NCI-H1092 (cell line): ENCODE measurements around the gene CCDC117.
"Not testable (repeated sequence)": the region's sequence is repeated elsewhere in the genome, so short reads cannot be mapped to it uniquely, and the experiment has no call there.

Experiments
- DNase-seq: peaks from one replicate; lab custom pipeline; 2025; lab: John Stamatoyannopoulos, UW

CCDC117 gene, protein sequence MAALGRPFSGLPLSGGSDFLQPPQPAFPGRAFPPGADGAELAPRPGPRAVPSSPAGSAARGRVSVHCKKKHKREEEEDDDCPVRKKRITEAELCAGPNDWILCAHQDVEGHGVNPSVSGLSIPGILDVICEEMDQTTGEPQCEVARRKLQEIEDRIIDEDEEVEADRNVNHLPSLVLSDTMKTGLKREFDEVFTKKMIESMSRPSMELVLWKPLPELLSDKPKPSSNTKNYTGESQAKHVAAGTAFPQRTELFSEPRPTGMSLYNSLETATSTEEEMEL

DNA sequence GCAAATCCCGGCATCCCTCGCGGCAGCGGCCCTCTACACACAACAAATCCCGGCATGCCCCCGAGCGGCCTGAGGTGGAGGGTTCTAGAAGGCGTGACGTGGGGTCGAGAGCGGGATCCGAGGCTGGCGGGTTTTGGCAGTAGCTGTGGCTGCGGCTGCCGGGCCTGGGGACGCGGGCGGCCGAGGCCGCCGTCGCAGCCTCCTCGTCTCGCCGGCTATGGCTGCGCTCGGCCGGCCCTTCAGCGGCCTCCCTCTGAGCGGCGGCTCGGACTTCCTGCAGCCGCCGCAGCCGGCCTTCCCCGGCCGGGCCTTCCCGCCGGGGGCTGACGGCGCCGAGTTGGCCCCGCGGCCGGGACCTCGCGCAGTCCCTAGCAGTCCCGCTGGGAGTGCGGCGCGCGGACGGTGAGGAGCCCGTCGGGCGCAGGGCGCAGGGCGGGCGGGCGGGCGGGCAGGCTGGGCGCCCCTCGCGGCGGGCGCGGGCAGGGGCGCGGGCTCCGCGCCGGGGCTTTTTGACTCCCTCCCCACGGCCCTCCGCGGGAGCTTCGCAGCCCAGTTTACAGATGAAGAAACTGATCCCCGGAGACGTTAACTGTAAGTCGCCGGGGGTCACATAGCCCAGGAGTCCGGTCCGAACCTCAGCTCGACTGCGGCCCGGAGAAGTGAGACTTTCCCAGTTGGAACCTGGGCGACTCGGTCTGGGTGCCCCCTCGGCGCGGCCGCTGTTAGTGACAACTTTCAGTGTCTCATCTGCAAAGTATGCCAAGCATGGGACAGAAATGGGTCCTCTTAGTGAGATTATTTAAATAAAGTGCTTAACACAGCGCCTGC lies at the start of gene CCDC117:
Gene CCDC117 (plus strand): TSS at position 63 of the 828 bp plus-strand sequence. CDS start 155 bp downstream, at position 218.
- DNase-seq, result peak; percentile 94

DNA sequence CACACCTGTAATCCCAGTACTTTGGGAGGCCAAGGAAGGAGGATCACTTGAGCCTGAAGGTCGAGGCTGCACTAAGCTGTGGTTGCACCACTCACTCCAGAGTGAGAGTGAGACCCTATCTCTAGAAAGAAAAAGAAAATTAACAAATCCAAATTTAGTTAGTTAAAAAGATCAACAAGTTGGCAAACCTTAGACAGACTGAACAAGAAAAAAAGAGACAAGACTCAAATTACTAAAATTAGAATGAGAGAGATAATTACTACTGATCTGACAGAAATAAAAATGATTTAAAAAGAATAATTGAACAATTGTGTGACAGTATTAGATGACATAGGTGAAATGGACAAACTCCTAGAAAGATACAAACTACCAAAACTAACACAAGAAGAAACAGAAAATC lies 44.5 kb upstream of the CCDC117 start:
- no peak for DNase-seq

DNA sequence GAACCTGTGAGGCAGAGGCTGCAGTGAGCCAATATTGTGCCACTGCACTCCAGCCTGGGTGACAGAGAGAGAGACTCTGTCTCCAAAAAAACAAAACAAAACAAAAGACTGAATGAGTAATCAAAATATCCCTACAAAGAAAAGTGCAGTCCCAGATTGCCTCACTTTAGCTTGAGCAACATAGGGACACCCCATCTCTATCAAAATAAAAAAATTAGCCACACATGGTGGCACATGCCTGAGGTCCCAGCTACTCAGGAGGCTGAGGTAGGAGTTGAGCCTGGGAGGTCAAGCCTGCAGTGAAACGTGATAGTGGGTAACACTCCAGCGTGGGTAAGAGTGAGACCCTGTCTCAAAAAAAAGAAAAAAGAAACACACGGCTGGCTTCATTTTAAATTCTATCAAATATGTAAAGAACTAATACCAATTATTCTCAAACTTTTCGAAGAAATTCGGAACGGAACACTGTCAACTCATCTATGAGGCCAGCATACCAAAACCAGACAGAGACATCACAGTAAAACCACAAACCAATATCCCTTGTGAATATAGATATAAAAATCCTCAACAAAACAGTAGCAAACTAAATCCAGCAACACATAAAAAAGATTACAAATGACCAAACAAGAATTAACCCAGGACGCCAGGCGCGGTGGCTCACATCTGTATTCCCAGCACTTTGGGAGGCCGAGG lies 43.7 kb upstream of the CCDC117 start:
- no peak for DNase-seq

DNA sequence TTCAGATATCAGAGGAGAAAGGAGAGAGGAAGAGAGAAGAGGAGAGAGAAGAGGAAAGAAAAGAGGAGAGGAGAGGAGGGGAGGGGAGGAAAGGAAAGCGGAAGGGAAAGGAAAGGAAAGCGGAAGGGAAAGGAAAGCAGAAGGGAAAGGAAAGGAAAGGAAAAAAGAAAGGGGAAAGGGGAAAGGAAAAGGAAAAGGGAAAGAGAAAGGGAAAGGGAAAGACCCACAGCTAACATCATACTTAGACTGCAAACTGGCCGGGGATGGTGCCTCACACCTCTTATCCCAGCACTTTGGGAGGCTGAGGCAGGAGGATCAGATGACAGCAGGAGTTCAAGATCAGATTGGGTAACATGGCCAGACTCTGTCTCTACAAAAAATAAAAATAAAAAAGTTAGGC lies 42.3 kb upstream of the CCDC117 start:
- DNase-seq, result no peak

DNA sequence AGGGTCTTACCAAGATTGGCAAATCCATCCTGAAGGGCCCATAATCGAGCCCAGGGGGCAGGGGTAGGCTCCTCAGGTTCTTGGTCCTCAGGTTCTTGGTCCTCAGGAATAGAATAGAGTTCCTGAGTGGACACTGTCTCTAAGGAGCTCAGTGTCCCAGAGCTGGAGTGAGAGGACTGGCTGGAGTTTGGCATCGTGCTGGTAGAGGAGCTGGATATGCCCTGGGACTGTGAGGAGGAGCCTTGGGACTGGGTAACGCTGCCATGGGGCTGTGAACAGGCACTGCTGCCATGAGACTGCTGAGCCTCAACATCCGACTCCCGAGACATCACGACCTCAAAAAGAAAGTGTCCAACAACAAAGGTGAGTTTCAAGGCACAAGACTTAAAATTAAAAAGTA lies 38.1 kb upstream of the CCDC117 start:
- no peak for DNase-seq

DNA sequence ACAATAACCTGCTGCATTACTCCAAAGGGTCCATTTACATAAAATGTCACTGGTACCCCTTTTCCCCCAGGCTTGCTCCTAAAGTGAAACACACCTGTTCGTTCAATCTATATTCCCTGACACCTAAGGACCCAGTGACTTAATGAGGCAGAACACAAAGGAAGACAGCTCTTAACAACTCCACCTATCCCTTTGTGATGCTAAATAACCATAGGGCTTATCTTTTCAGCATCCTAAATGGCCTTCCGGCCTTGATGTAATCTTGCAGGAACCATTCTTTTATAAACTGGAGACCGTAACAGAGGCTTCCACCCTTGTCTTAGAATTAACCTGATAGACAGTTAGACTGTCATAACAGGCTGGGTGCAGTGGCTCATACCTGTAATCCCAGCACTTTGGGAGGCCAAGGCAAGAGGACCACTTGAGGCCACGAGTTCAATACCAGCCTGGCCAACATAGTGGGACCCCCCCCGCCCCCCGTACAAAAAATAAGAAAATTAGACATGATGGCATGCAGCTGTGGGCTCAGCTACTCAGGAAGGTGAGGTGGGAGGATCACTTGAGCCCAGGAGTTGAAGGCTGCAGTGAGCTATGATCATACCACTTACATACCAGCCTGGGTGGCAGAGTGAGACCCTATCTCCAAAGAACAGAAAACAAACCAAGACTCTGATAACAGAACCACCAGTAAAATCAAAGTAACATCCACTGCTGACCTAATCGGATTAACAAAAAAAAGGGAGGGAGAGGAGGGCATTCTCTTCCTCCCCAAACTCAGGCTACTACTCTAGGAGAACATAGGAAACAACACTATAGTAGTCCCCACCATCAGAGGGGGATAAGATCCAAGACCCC lies 36.0 kb upstream of the CCDC117 start:
- no peak for DNase-seq

DNA sequence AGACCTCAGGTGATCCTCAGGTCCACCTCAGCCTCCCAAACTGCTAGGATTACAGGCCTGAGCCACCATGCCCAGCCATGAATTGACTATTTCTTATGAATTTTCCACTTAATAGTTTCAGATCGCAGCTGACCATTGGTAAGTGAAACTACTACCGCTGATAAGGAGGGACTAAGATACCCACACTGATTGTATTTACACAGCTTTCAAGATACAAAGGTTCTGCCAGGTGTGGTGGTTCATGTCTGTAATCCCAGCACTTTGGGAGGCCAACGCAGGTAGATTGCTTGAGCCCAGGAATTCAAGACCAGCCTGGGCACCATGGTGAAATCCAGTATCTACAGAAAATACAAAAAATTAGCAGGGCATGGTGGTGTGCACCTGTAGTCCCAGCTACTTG lies 34.8 kb upstream of the CCDC117 start:
- no peak for DNase-seq

DNA sequence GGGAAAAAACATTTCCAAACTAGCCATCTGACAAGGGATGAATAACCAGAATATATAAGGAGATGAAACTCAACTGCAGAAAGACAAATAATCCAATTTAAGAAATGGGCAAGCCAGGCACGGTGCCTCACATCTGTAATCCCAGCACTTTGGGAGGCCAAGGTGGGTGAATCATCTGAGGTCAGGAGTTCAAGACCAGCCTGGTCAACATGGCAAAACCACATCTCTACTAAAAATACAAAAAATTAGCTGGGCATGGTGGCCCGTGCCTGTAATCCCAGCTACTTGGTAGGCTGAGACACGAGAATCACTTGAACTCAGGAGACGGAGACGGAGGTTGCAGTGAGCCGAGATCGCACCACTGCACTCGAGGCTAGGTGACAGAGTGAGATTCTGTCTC lies 33.6 kb upstream of the CCDC117 start:
- not testable (repeated sequence) for DNase-seq

DNA sequence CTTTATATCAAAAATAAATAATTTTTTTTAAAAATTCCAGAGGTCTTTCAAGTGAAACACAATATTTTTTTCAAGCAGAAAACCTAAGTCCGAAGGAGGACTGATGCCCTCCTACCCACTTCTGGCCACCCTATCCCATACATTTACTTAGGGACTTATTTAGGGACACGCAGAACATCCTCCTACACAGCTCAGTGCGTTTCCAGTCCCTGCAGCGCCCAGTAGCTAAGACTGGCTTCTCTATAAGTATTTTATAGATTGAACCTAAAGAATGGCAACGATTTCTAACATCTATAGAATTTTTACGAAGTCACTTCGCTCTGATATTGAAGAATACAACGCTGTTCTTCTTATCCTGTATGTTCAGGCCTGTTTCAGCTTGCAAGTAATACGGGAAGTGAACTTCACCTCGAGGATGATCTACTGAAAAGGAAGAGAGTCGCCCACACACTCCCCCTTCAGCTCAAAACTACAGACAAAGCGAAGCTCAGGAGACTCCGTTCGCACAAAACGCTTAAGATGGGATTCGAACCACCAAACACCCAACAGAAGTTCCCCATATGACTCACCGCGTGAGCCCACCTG lies 31.2 kb upstream of the CCDC117 start:
- DNase-seq, result no peak

DNA sequence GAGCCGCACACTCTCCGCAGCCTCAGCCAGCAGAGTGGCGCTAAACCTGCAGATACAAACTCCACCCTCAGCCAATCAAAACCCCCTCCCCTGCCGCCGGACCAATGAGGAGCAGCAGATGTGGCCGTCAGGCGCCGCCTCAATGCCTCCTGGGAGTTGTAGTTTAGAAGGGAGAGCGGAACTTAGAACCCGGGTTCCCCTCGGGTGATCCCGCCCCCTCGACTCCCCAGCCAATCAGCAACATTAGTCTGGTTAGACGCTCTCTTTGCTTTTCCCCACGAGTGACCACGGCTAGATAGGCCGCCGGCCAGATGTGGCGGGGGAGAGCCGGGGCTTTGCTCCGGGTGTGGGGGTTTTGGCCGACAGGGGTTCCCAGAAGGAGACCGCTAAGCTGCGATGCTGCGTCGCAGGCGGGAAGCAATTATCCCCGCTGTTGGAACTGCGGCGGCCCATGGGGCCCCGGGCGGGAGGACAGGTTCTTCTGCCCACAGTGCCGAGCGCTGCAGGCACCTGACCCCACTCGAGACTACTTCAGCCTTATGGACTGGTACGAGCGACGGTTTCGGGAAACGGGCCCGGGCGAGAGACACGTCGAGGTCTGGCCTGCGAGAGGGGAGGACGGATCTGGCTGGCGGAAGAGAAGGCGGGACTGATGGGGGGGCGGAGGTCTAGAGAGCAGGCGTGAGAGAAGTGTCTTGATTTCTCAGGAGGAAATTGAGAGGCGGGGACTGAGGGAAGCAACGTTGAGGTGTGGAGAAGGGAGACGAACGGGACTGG lies 30.5 kb upstream of the CCDC117 start, which contains the start of the genes CHEK2 and HSCB:
Gene CHEK2 (minus strand): TSS at position 36 of the 777 bp plus-strand sequence. CDS start 7,099 bp downstream, outside the sequence.
Gene HSCB (plus strand): TSS at position 255 of the 777 bp plus-strand sequence. CDS start 57 bp downstream, at position 312.
- peak; percentile 98 for DNase-seq

DNA sequence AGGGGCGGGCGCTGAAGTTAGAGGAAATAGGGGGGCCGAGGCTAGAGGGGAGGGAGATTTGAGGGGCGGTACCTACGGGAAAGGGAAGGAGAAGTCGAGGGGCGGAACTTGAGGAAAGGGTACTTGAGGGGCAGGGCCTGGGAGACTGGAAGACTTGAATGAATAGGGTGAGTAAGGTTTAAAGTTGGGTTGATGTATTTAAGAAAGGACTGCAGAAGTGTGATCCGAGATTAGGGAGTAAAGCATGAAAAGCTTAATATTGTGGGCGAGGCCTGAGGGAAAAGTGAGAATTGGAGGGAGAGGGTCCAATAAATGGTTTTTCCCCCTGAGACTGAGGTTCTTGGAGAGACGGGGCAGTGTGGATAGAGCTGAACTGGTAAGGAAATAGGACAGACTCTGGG lies 29.9 kb upstream of the CCDC117 start:
- DNase-seq, result no peak

DNA sequence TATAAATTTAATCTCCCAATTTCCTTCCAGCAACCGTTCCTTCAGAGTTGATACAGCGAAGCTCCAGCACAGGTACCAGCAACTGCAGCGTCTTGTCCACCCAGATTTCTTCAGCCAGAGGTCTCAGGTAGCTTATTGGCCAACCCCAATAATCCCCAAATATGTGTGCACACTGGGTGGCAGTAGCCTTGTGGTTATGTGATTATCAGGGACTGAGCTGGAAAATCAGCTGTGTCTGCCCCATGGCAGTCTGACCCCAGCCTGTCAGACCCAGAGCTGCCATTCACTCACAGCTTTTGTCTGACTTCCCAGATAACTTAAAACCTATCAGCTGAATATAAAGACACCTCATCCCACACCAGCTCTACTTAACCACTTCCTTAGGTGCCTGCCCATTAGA lies 28.6 kb upstream of the CCDC117 start:
- no peak for DNase-seq

DNA sequence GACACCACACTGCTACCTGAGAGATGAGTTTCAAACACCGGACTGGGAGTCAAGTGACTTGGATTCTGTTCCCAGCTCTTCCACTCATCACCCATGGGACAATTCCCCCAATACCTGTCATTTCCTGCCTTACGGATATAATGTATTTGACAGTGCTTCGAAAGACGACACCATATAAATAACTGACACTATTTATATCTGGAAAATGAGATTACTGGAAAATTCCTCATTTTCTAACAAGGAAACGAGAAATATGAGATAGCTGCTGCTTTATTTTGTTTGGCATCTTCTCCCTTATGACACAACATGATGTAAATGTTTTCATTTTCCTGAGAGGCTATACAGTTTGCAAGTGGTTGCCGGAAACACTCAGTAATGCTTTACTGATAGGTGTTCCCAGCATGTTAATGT lies 22.0 kb upstream of the CCDC117 start:
- DNase-seq, result no peak

DNA sequence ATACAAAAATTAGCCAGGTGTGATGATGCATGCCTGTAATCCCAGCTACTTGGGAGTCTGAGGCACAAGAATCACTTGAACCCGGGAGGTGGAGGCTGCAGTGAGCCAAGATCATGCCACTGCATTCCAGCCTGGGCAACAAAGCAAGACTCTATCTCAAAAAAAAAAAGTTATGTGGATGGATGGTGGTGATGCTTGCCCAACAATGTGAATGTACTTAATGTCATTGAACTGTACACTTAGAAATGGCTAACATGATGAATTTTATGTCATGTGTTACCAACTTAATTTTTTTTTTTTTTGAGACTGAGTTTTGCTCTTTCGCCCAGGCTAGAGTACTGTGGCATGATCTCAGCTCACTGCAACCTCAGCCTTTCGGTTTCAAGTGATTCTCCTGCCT lies 18.0 kb upstream of the CCDC117 start:
- not testable (repeated sequence) for DNase-seq

DNA sequence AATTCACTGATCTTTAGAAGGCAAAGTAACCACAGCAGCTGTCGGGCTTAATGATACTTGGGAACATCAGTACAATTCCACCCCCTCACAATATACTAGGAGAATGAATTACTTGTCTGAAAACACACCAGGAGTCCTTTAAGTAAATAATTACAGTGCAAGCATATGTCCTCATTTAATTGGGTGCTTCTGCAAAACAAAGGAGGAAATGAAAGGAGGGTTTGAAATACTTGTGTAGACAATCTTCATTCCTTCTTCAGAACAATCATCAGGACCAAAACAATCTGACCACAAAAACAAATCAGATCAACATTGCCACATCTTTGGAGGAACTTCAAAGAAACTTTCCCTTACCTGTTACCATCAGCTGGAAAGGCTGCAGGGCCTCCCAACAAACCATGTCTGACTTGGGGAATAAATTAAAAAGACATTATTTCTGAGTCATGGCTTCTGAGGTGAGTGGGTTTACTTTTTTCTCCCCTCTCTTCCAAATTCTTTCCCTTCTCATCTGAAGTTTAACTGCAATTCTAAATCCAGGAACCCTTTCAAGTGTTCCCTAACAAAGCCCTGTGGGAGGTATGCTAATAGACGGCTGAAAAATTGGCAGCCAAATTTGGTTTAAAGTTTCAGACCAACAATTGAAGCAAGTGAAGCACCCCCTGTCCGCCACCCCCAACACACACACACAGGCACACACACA lies 12.5 kb upstream of the CCDC117 start:
- no peak for DNase-seq

DNA sequence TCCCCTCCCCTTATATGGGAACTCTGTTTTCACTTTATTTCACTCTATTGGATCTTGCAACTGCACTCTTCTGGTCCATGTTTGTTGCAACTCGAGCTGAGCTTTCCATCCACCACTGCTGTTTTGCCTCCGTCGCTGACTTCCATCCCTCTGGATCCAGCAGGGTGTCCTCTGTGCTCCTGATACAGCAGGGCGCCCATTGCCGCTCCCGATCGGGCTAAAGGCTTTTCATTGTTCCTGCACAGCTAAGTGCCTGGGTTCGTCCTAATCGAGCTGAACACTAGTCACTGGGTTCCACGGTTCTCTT lies 11.1 kb upstream of the CCDC117 start:
- no peak for DNase-seq

DNA sequence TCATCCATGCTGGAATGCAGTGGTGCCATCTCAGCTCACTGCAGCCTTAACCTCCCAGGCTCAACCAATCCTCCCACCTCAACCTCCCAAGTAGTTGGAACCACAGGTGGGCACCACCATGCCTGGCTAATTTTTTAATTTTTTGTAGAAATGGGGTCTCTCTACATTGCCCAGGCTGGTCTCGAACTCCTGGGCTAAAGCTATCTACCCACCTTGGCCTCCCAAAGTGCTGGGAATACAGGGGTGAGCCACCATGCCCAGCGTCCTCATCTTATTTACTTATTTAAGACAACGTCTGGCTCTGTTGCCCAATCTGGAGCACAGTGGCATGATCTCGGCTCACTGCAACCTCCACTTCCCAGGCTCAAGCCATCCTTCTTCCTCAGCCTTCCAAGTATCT lies 10.5 kb upstream of the CCDC117 start:
- not testable (repeated sequence) for DNase-seq

DNA sequence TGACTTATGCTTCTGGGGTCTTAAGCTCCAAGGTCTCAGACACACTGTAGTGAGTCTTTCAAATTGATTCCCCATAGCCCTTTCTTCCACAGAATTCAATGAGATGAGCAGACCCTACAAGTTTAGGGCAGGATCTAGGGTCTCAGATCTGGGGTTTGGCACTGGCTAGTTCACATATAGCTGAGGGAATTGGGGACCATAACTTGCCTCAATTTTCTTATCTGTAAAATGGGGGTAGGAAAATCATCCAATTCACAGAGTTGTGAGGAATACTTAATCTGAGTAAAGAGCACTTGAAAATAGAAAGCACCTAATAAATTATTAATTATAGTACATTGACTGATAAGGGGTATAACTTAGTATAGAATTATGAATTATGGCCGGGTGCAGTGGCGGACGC lies 5.9 kb upstream of the CCDC117 start:
- no peak for DNase-seq

DNA sequence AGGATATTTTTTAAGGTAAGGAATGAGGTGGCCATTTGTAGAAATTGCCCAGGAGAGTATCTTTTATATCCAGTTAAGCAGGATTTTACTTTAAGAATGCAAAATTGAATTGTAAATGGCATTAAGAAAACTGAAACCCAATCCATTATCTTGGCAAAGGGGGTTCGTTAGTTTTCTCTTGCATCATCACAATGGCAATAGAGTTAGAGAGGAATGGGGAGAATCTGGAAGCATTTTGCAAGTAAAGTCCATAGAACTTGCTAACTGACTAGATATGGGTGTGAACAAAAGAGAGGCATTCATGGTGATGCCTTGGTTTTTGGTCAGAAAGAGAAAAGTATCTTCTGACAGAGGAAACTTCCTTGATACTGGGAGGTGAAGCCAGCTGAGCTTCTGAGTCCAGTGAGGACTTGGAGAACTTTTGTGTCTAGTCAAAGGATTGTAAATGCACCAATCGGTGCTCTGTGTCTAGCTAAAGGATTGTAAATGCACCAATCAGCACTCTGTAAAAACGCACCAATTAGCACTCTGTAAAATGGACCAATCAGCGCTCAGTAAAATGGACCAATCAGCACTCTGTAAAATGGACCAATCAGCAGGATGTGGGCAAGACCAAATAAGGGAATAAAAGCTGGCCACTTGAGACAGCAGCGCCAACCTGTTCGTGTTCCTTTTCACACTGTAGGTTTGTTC lies 3.6 kb upstream of the CCDC117 start:
- no peak for DNase-seq
